Vagina (tissue), 2 donors: Measurements from ENCODE around the gene SLC36A2. TPM values are rescaled to one million over a fixed set of nuclear protein-coding genes. Genes with fewer than 3 reads are reported as not detected.

ENCODE experiments used
- DNase-seq, 2 donors: peaks; one replicate each; pipeline ENCODE4 v3.0.0-alpha.2; 2017; ENCODE audit errors: extremely low spot score in 2 of 2
- H3K27ac ChIP-seq: fragments of 200-600 bp; sonication (generic); one replicate; pipeline ENCODE4 v1.5.1; 2019
- H3K27me3 ChIP-seq: fragments of 200-600 bp; sonication (generic); one replicate; pipeline ENCODE4 v1.5.1; 2019
- H3K36me3 ChIP-seq, 2 donors: fragments of 200-600 bp; sonication (generic); one replicate each; pipeline ENCODE4 v1.5.1; 2017 to 2019
- H3K4me1 ChIP-seq: fragments of 200-600 bp; sonication (generic); one replicate; pipeline ENCODE4 v1.5.1; 2019
- H3K4me3 ChIP-seq, 2 donors: fragments of 200-600 bp; sonication (generic); 1 replicate in 1 of 2; 2 replicates in 1 of 2; pipeline ENCODE4 v1.5.1; 2016 to 2019
- H3K9me3 ChIP-seq: fragments of 200-600 bp; sonication (generic); one replicate; pipeline ENCODE4 v1.5.1; 2019
- POLR2A ChIP-seq, 2 donors: fragments of 450-650 bp; IDR thresholded peaks; one replicate each; pipeline ENCODE4 v1.6.1; 2017; ENCODE audit warnings: antibody characterized with exemption in 2 of 2, mild to moderate bottlenecking in 2 of 2, moderate library complexity in 2 of 2
- POLR2AphosphoS5 ChIP-seq, 2 donors: sonication (generic); formaldehyde crosslinking; IDR thresholded peaks; one replicate each; pipeline ENCODE4 v1.9.0; 2017; ENCODE audit warnings: antibody characterized with exemption in 2 of 2, mild to moderate bottlenecking in 2 of 2, low read depth in 1 of 2; ENCODE audit not compliant: insufficient read depth in 1 of 2
- intact Hi-C: fragments of 100-400 bp; cut with DNase I; formaldehyde crosslinking; loops from one replicate; pipeline ENCODE4 v1.15.1; 2023
- total RNA-seq: library from RNA; depleted of rRNA; stranded (reverse); fragments of >200 nt; gene quantifications from one replicate; pipeline ENCODE4 v1.2.3, GENCODE V29; 2016
- TF ChIP-seq, protein P1 (sequence below), 3 experiments: fragments of 450-650 bp in 2 of 3; fragments of 200-600 bp in 1 of 3; sonication (generic) in 1 of 3; IDR thresholded peaks; one replicate each; pipeline ENCODE4 v1.5.1; 2017 to 2019; ENCODE audit warnings: antibody characterized with exemption in 3 of 3, mild to moderate bottlenecking in 2 of 3, moderate library complexity in 2 of 3

Gene SLC36A2
- total RNA-seq, 1 donor from 2014 or later, result not detected

GRCh38 chr5:151345808-151346478 lies 1.4 kb downstream of the SLC36A2 start:
- Histone ChIP-seq H3K9me3 (no peaks in the 10 kb centered on the region), H3K27ac (no peak overlapping the region), H3K36me3 (no peaks in the 10 kb centered on the region), H3K4me1 (no peaks in the 10 kb centered on the region), H3K27me3 (no peaks in the 10 kb centered on the region), H3K4me3 (no peak overlapping the region)
- intact Hi-C loops, result no loop called here
- no peak for DNase-seq
- TF ChIP-seq POLR2AphosphoS5 (IDR thresholded peaks at IDR 0.05; ENCODE audit: insufficient read depth in 1 of 2, low read depth in 1 of 2) (no peak), POLR2A (IDR thresholded peaks at IDR 0.05) (no peak)
- TF ChIP-seq, protein P1, sequence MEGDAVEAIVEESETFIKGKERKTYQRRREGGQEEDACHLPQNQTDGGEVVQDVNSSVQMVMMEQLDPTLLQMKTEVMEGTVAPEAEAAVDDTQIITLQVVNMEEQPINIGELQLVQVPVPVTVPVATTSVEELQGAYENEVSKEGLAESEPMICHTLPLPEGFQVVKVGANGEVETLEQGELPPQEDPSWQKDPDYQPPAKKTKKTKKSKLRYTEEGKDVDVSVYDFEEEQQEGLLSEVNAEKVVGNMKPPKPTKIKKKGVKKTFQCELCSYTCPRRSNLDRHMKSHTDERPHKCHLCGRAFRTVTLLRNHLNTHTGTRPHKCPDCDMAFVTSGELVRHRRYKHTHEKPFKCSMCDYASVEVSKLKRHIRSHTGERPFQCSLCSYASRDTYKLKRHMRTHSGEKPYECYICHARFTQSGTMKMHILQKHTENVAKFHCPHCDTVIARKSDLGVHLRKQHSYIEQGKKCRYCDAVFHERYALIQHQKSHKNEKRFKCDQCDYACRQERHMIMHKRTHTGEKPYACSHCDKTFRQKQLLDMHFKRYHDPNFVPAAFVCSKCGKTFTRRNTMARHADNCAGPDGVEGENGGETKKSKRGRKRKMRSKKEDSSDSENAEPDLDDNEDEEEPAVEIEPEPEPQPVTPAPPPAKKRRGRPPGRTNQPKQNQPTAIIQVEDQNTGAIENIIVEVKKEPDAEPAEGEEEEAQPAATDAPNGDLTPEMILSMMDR (IDR thresholded peaks at IDR 0.05), result no peak

DNA sequence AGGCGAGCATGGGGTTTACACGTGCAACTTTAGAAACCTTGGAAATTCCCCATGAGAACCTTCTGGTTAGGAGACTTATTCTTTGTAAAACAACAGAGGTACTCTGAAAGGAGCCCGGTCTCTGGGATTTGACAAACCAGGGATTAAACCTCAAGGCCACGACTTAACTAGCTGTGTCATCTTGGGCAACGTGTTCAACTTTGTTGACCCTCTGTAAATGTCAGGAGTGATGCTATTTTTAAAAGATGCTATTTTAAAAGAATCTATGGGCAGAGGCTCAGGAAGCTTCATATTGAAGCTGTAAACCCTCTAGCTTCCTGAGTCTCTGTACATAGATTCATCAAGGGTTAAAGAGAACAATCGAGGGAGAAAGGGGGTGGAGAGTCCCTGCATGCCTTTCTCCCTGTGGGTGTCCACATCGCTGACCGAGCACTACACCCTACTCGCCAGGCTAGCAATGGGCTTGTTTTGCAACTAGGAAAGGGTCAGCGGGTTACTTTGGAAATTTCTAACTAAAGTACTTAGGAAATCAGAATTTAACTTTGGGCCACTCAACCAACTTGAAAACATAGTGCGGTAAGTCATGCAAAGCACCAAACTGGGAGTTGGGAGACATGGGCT lies 2.1 kb downstream of the SLC36A2 start:
- Histone ChIP-seq H3K4me1 (no peaks in the 10 kb centered on the region), H3K4me3 (no peak overlapping the region), H3K27ac (no peak overlapping the region), H3K36me3 (no peaks in the 10 kb centered on the region), H3K27me3 (no peaks in the 10 kb centered on the region), H3K9me3 (no peaks in the 10 kb centered on the region)
- intact Hi-C loops, result no loop called here
- TF ChIP-seq POLR2AphosphoS5 (IDR thresholded peaks at IDR 0.05; ENCODE audit: insufficient read depth in 1 of 2, low read depth in 1 of 2) (no peak), POLR2A (IDR thresholded peaks at IDR 0.05) (no peak)
- TF ChIP-seq, protein P1 (IDR thresholded peaks at IDR 0.05), result no peak
- no peak for DNase-seq

- TF ChIP-seq, protein P1 (IDR thresholded peaks at IDR 0.05), result no peak
- intact Hi-C loops, result no loop called here
- no peak for DNase-seq
- H3K27me3 ChIP-seq, result no peaks in the 10 kb centered on the region
- H3K27ac ChIP-seq, result no peak overlapping the region
- no peaks in the 10 kb centered on the region for H3K4me1 ChIP-seq
- no peaks in the 10 kb centered on the region for H3K36me3 ChIP-seq
- H3K4me3 ChIP-seq, result no peak overlapping the region
- no peaks in the 10 kb centered on the region for H3K9me3 ChIP-seq
Measured at GRCh38 chr5:151344088-151344487, 3.3 kb downstream of the SLC36A2 start.

DNA sequence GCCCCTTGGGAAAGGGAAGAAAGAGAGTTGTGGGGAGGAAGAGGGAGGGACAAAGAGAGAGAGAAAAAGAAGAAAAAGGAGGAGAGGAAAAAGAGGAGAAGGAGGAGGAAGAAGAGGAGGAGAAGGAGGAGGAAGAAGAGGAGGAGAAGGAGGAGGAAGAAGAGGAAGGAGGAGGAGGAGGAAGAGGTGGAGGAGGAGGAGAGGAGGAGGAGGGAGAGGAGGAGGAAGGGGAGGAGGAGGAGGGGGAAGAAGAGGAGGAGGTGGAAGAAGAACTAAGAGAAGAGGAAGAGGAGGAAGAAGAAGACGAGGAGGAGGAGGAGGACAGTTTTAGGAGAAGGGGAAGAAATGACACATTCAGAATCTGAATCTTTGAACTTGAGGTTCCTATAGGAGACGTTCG lies 7.4 kb downstream of the SLC36A2 start:
- no peaks in the 10 kb centered on the region for H3K36me3 ChIP-seq
- no peaks in the 10 kb centered on the region for H3K4me1 ChIP-seq
- no peak overlapping the region for H3K4me3 ChIP-seq
- intact Hi-C loops, result no loop called here
- no peak for DNase-seq
- H3K9me3 ChIP-seq, result no peaks in the 10 kb centered on the region
- TF ChIP-seq POLR2A (IDR thresholded peaks at IDR 0.05) (no peak), POLR2AphosphoS5 (IDR thresholded peaks at IDR 0.05; ENCODE audit: insufficient read depth in 1 of 2, low read depth in 1 of 2) (no peak)
- TF ChIP-seq, protein P1 (IDR thresholded peaks at IDR 0.05), result no peak
- no peak overlapping the region for H3K27ac ChIP-seq
- no peaks in the 10 kb centered on the region for H3K27me3 ChIP-seq

- no peaks in the 10 kb centered on the region for H3K36me3 ChIP-seq
- no peak for DNase-seq
- no peak overlapping the region for H3K4me3 ChIP-seq
- H3K27ac ChIP-seq, result no peak overlapping the region
- intact Hi-C loops, result no loop called here
- no peaks in the 10 kb centered on the region for H3K27me3 ChIP-seq
- TF ChIP-seq POLR2A (IDR thresholded peaks at IDR 0.05), result no peak
- no peak for TF ChIP-seq POLR2AphosphoS5 (IDR thresholded peaks at IDR 0.05; ENCODE audit: insufficient read depth in 1 of 2, low read depth in 1 of 2)
- TF ChIP-seq, protein P1 (IDR thresholded peaks at IDR 0.05), result no peak
- no peaks in the 10 kb centered on the region for H3K9me3 ChIP-seq
- no peaks in the 10 kb centered on the region for H3K4me1 ChIP-seq
Measured at GRCh38 chr5:151338734-151339133, 8.6 kb downstream of the SLC36A2 start.
